Tracheal epithelial cell (primary cell): ENCODE results near the gene PRKD1. TPM values are rescaled to one million over a fixed set of nuclear protein-coding genes. Genes with fewer than 3 reads are reported as not detected.

ENCODE experiments used
- total RNA-seq: library from RNA; depleted of rRNA; stranded (reverse); fragments of >200 nt; gene quantifications from 2 replicates; pipeline ENCODE4 v1.2.1, GENCODE V29; 2014

The PRKD1 gene
- 1.2 and 1.9 TPM in 2 replicates for total RNA-seq

DNA sequence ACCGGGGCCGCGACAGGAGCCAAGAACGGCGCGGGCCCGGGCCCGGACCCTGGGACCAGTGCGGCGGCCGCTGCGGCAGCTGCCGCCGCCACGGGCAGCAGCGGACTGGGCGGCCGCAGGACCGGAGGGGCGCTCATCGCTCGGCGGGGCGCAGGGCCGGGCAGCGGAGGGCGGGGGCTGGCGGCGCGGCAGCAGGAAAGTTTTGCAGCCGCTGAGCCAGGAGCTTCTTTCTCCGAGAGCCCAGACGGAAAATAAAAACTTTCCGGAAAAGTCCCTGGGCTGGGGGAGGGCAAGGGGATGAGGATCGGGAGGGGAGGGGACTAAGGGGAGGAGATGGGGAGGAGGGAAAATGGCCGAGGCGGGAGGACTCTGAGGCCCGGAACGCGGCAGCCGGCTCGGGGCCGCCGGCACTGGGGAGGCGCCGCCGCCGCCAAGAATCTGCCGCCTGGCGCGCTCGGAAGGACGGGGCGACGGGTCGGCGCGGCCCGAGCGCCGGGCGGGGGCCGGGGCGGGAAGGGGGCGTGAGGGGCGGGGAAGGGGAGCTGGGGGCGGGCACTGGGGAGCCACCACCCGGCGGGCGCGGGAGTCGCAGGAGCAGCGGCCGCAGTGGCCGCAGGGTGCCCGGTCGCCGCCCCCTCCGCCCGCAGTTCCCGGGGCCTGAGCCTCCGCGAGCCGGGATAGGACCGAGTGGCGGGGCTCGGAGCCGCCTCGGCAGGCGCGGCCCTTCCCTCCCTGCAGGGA lies at the start of gene PRKD1:
TSS of gene PRKD1 (minus strand) at position 472 of the 741 bp plus-strand sequence.

